Stimulated activated CD4-positive, alpha-beta T cell treated with anti-CD3 and anti-CD28 coated beads, Interleukin-15, amount 100 ng/mL, for 1 hour (primary cell): ENCODE measurements around the gene KERA.
"Not testable (repeated sequence)": the region's sequence is repeated elsewhere in the genome, so short reads cannot be mapped to it uniquely, and the experiment has no call there.

ENCODE experiments used
- DNase-seq, 2 donors: peaks; one replicate each; pipeline ENCODE4 v3.0.0-alpha.2; 2020; ENCODE audit warnings: low read depth in 1 of 2, low spot score in 1 of 2

KERA gene, protein sequence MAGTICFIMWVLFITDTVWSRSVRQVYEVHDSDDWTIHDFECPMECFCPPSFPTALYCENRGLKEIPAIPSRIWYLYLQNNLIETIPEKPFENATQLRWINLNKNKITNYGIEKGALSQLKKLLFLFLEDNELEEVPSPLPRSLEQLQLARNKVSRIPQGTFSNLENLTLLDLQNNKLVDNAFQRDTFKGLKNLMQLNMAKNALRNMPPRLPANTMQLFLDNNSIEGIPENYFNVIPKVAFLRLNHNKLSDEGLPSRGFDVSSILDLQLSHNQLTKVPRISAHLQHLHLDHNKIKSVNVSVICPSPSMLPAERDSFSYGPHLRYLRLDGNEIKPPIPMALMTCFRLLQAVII

DNA sequence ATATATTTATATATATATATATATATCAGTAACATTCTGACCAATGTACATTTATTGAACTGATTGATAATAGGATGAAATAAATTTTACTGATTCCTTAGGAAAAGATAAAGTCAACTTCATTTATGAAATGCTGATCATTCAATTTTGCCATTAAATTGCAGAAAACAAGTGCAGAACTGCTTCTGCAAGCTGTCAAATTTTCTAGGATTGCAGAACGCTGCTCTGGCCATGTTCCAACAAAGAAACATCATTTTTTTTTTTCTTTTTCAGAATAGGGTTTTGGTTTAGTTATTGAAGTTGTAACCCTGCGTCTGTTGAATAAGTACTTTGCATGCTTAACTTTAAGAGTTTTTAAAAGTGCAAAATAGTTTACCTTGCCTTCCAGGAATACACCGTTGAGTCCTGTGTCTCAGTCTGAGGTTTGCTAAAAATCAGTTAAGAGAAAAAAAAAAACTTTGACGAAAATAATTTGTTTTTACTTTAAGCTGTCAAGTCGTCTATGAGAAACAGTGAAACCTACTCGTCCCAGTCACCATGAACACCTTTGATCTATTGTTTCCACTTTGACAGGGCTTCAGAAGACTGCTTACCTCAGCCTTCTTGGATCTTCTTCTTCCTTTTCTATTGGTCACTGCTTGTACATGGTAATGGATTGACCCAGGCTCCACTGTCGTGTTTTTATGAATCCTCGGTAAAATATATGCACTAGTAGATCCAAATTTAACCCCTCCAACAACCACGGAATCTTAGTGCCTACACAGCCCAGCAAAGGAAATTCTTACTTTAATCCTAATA is at the start of gene KERA:
KERA (minus strand) TSS at position 657 of the 798 bp plus-strand sequence. CDS start 1,743 bp downstream, outside the sequence.
- DNase-seq: no peak

DNA sequence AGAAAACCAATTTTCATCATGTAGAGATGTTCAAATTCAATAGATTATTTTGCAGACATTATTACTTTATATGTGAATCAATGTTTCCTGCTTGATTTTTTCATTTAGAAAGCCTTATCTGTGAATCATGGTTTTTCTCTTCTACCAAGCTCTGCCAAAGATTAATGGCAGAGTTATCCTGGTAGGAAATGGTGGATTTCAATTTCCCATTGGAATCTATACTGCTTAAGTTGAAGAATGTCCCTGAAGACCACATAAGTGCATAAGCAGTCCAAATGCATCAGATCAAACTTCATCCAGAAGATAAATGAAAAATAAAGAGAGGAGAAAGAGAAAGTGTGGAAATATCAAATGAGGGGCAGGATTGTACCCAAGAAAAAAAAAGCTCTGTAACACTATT is 48.5 kb upstream of the KERA start:
- no peak for DNase-seq

DNA sequence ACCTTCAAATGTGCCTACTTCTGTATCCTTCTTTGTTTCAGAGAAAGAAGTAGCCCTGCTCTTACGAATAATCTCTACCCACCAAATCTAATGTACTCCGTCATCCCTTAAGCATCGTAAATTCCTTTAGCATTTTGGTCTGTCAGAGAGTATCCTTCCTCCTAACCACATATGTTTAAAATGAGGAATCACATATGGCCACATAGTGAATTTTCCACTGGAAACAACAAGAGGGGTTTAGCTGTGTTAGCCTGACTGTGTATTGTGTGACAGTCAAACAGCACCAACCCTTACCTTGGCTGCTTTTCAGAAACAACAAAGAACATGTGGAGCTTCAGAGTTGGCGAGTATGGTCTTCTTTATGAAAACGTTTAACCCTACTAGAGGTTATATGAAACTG is 48.0 kb upstream of the KERA start:
- DNase-seq: no peak

DNA sequence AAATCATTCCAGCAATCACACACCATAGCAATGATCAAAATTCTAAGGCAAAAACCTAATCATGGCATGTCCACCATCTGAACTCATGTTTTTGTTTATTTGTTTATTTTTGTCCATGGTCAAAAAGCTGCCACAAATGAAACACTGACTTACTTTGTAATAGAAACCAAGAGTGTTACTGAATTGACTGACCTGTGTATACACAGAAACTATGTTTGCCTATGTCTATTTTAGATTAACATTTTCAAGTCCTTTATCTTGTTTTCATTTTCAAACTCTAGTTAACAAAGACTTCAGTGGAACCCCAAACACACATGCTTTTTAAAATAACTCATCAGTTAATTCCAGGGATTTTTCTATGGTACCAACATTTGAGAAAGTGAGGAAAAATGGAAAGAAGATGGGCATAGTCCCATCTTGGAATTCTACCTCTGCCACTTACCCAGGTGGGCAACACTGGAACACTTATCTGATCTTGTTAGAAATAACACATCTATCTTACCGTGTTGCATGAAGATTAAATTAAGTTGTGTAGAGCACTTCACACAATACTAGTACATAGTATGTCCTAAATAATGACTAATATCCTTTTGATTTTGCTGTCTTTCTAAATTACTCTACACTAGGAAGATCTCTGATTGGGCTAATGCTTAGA is 47.1 kb upstream of the KERA start:
- DNase-seq: no peak

DNA sequence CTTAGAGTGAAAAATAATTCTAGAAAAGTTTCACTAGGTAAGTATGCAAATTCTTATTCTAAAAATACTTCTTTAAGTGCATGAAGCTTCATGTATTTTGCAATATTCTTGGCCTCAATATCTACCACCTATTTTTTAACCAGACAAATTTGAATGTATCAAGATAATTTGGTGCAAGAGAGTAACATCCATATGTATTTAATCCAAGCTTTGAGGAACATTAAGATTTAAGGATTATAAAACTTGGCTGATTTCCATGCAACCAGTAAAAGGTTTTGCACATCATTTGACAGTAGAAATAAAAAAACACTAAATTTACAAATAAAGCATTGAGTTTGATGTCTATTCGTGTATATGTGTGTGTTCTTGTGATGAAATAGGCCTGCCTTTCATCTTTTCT is 45.8 kb upstream of the KERA start:
- DNase-seq: no peak

DNA sequence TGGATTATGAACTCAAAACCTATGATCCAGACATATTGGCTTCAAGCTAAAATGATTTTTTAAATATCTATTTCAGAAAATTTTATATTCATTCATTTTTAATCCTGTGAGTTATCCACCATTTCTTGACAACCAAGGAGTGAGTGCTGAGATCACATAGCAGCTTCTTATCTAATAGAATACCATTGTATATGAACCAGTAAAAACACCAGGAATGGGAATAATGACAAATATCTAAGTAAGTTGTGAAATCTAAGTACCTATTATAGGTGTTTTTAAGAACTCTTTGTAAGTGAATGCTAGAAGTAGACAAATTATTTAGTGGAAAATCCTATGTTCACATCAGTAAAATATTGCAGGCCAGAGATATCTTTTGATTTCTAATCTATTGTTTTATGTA is 45.3 kb upstream of the KERA start:
- no peak for DNase-seq

DNA sequence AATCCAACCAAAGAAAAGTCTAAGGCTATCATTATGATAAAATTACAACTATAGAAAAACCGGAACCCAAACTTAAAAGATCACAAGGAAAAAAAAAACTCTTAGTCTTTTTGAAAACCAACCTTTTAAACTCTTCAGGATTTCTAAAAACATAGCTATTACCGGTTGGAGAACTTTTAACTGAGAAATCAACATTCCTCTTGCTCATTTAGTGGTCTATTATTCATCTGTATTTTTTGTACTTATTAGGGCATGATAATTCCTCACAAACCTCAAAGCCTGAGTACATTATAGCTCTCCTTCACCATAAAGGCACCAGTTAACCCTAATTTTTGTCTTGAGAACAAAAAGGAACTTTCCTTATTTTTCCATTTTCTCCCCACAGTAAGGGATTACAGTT is 43.1 kb upstream of the KERA start:
- no peak for DNase-seq

DNA sequence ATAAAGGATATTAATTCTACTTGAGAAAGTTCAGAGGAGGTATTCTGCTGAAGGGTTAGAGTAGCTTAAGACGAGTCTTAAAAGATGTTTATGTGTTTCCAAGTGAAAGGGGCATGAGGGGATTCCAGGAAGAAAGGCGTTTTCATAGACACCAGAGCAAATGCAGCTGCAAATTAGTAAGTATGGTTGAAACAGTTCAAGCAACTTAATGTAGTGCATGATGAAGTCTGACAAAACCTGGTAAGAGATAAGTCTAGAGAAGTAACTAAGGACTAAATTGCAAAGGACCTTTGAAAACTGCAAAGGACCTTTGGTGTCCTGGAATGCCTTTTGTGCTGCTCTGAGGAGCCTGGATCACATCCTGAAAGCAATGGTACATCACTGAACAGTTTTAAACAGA is 42.0 kb upstream of the KERA start:
- DNase-seq: no peak

DNA sequence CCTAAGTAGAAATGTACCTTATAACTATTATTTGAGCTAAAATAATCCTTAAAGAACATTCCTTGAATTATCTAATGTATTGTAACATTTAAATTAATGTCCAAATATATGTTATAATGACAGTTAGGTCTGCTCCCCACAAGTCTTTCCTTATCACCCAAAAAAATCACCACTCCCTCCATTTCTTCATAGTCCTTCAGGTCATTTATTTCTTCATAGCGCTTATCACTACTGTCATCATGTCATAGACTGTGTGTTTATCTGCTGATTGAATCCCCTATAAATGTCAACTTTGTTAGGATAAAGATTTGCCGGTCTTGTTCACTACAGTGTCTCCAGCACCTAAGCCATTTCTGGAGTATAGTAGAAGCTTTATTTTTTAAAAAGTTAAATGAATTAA is 41.5 kb upstream of the KERA start:
- no peak for DNase-seq

DNA sequence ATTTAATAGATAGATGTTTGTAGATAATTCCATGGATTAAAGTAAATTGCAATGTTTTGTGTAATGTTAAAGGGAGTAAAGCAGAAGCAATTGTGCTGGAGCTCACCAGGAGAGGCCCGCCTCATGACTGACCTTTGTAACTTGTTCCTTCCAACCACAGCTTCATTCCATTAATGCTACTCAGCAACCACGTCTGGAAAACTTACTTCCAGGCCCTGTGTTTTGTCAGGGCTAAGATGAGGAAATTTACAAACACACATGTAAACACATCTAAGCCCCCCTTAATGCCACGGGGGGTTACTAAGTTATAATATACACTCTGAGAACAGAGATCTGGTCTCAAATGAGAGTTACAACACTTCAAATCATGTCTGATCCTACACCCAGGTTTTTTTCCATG is 41.1 kb upstream of the KERA start:
- no peak for DNase-seq

DNA sequence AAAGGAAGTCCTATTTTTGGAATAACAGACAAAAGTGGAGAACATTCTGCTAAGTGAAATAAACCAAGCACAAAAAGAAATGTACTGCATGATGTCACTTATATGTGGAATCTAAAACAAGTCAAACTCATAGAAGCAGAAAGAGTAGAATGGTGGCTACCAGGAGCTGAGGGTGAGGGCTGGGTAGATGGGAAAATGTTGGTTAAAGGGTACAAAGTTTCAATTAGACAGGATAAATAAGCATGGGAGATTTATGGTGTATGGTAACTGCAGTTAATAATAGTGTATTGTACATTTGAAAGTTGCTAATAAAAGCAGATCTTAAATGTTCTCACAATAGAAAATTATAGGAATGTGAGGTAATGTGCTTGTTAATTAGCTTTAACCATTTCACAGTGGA is 40.6 kb upstream of the KERA start:
- no peak for DNase-seq

DNA sequence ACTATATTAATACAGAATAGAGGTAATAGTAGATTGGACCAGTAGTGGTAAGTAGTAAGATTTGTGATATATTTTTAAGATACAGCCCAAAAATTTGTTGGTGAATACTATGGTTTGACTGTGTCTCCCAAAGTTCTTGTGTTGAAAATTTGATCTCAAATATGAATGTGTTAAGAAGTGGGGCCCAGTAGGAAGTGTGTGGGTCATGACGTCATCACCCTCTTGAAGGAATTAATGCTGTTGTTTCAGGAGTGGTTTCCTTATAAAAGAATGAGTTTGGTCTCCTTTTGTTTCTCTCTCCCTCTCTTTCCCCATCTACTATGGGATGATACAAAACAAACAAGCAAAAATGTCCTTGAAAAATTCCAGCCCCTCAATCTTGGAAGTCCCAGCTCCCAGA is 37.1 kb upstream of the KERA start:
- no peak for DNase-seq

DNA sequence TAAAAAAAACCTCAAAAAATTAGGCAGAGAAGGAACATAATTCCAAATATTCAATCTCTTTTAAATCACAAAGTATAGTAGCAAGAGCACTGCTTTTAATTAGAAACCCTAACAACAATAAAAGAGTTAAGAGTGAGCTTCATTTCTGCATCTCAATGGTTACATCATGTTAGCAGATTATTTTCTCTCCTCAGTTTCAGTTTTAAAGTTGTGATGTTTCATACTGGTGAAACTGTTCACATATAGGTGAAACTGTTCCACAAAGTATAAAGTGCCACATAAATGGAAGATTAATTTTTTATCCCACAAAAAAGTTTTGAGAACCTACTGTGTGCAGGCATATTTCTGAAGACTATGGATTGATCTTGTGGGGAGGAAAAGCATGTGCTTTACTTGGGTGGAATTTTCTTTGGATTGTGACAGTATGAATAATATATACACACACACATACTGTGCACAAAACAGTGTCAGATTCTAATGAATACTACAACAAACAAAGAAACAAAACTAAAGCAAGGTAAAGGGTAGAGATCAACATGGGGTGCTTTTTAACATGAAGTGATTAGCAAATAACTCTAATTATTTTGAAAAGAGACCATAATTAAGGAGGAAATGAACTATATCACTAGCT is 36.3 kb upstream of the KERA start:
- no peak for DNase-seq

DNA sequence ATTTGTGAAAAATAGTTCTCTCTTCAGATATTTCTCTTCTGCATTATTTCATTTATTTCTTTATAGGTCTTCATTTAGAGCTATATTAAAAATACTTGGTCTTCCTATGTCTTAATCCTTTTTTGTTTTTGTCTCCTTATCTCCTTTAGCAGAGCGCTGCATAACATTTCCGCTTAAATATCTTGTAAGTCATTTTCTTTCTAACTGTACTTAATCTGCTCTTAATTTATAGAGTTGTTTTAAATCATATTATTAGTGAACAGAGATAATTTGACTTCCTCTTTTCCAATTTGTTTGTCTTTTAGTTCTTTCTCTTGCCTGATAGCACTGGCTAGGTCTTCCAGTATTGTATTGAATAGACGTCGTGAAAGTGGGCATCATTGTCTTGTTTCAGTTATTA is 35.5 kb upstream of the KERA start:
- no peak for DNase-seq

DNA sequence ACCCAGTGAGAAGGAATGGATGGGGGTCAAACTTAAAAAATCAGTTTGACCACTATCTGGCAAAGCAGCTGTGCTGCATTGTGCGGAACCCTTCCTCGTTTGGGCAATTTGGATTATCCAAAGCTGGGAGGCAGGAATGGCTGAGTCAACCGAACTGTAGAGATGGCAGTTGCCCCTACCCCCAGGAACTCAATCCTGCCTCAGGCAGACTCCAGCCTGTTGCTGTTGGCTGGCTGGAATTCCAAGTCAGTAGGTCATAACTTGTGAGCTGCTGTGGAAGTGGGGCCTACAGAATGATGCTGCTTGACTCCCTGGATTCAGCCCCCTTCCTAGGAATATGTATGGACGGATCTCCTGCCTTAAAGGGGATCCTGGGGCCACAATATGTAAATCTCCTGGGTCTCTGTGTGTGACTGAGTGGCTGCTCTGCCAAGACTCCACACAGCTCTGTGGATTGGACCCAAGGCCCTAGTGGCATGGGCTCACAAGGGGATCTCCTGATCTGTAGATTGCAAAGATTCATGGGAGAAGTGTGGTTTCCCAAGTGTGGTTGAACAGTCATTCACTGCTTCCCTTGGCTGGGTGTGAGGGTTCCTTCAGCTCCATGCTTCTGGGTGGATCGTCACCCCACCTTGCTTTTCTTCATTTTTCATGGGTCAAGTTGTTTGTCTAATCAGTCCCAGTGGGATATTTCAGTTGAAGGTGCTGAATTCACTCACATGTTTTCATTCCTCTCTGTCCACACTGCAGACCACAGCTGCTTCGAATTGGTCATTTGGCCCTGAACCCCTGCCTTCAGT is 34.3 kb upstream of the KERA start:
- DNase-seq: no peak

DNA sequence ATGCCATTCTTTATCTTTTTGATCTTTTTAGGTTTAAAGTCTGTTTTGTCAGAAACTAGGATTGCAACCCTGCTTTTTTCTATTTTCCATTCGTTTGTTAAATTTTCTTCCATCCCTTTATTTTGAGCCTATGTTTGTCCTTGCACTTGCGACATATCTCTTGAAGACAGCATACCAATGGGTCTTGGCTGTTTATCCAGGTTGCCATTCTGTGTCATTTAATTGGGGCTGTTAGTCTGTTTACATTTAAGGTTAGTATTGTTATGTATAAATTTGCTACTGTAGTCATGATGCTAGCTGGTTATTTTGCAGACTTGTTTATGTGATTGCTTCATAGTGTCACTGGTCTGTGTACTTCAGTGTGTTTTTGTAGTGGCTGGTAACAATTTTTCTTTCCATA is 32.1 kb upstream of the KERA start:
- DNase-seq: not testable (repeated sequence)

DNA sequence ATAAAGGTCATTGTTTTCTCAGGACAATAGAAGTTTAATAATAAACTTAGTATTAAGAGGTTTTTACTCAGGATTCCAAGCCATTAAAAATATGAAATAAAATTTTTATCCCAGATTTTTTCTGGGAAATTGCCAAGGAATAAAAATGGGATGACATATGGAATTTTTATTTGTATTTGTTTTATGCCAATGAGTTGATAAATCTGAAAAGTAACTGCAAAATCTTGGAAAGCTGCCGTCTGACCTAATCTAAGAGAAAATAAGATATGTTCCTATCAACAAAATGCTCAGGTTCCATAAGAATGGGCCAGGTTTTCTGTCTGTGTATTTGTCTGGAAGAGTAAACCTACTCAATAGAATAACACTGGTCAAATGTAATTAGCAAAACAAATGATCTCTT is 22.2 kb upstream of the KERA start:
- no peak for DNase-seq

DNA sequence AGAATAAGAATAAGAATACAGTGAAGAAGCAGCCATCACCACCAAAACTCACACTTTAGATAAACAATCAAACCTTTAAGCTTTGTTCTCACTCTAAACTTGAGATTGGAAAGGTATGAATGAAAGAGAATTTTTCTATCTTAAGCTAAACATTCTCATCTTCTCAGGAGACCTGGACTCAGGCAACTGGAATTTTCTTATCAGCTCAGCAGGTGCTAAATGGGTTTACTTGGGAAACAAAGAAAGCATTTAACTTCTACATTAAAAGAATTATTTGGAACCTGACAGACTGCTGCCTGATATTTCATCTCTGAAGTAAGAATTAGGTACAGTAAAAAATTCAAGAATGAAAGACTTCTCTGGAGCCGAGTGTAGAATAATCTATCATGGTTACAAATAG is 20.7 kb upstream of the KERA start:
- DNase-seq: no peak

DNA sequence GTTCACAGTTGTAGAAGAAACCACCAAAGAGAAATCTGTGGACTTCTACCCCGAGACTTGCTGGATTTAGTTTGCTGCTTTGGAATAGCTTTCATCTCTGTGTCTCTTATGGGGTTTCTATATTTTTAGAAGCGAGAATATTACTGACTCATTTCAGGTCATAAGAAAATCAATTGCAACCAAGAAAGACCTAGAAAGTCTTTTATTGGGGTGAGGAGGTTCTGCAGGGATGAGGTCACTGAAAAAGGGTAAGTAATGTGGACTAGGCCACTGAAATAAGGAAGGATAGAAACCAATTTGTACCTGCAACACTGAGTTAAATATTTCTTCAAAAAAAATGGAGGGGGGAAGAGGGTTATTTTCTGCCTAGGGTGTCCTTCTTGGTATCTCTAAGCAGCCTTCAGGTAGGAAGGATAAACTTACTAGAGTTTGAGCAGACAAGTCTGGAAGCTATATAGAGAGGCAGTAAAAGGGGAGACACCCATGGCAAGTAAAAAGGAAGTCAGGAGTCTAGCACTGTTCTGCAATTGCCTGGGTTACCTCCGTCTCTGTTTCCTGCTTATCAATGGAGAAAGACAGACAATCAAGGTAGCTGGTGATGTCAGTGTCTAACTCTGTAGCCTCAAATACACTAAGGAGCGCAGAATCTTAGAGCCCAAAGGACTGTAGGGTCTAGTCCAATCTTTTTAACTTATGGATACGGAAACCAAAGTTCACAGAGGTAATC is 19.6 kb upstream of the KERA start:
- DNase-seq: no peak

DNA sequence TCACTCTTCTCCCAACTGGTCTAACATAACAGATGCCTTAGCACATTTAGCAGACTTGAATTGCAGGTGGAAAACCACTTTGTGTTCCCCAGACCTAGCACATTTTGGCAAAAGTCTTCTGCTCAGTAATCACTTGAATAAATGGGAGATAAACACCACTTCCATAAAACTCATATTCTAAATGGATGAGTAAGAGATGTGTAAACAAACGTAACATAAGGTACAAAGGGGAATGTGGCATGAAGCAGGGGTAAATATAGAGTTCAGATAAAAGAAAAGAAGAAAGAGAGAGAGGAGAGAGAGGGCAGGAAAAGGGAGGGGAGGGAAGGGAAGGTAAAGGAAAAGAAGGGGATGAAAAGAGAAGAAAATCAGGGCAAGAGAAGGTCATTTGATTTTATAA is 17.0 kb upstream of the KERA start:
- DNase-seq: no peak
